RWPE2 (cell line): ENCODE data around the gene KMT2C.
"Not testable (repeated sequence)": the region's sequence is repeated elsewhere in the genome, so short reads cannot be mapped to it uniquely, and the experiment has no call there.

ENCODE experiments used
- ATAC-seq: fragments of 200-7000 bp; cut with Tn5 transposase; 3 replicates; pipeline ENCODE4 v1.9.1; 2021; ENCODE audit warnings: low read depth
- DNase-seq: peaks from one replicate; pipeline ENCODE4 v3.0.0-alpha.2; 2020; ENCODE audit warnings: low spot score
- H3K27ac ChIP-seq: fragments of 450-650 bp; 2 replicates; pipeline ENCODE4 v1.5.1; 2017; ENCODE audit warnings: mild to moderate bottlenecking; ENCODE audit not compliant: poor library complexity, severe bottlenecking
- H3K27me3 ChIP-seq: fragments of 250-450 bp; sonication (Bioruptor Pico); 2 replicates; pipeline ENCODE4 v1.5.1; 2021; ENCODE audit warnings: mild to moderate bottlenecking, moderate library complexity; ENCODE audit not compliant: insufficient read depth, poor library complexity, severe bottlenecking
- H3K36me3 ChIP-seq: fragments of 250-450 bp; sonication (Bioruptor Pico); 2 replicates; pipeline ENCODE4 v1.5.1; 2020; ENCODE audit warnings: low read depth, mild to moderate bottlenecking, moderate library complexity
- H3K4me1 ChIP-seq: fragments of 250-450 bp; sonication (Bioruptor Pico); 2 replicates; pipeline ENCODE4 v1.5.1; 2021; ENCODE audit warnings: mild to moderate bottlenecking, moderate library complexity; ENCODE audit not compliant: insufficient read depth, poor library complexity, severe bottlenecking
- H3K4me3 ChIP-seq: fragments of 250-450 bp; sonication (Bioruptor Pico); 2 replicates; pipeline ENCODE4 v1.5.1; 2021; ENCODE audit warnings: mild to moderate bottlenecking, moderate library complexity; ENCODE audit not compliant: severe bottlenecking
- H3K9me3 ChIP-seq: fragments of 250-450 bp; sonication (Bioruptor Pico); 2 replicates; pipeline ENCODE4 v1.5.1; 2021; ENCODE audit warnings: mild to moderate bottlenecking, moderate library complexity; ENCODE audit not compliant: severe bottlenecking
- CTCF ChIP-seq: fragments of 450-650 bp; IDR thresholded peaks from one replicate; pipeline ENCODE4 v1.5.1; 2017; ENCODE audit warnings: mild to moderate bottlenecking, moderate library complexity; ENCODE audit not compliant: poor library complexity, severe bottlenecking

Gene KMT2C

DNA sequence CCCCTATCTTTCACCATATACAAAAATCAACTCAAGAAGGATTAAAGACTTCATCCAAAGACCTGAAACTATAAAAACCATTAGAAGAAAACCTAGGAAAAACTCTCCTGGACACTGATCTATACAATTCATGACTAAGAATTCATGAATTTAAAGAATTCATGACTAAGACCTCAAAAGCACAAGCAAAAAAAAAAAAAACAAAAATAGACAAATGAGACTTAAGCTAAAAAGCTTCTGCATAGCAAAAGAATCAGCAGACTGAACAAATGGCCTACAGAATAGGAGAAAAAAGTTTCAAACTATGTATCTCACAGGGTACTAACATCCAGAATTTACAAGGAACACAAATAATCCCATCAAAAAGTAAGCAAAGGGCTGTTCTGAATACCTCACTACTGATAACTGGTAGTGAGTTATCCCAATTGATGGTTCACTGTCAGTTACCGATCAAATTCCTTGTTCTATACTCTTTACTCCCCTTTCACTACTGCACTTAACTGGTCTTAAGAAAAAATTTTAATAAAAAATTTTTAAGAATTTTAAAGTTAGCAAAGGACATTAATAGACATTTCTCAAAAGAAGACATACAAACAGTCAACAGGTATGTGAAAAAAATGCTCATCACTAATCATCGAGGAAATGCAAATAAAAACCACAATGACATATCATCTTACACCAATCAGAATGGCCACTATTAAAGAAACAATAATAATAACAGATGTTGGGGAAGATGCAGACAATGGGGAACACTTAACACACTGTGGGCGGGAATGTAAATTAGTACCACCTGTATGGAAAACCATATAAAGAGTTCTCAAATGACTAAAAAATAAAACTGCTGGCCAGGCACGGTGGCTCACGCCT is 33.2 kb downstream of the KMT2C start:
- Histone ChIP-seq H3K4me3 (no peak overlapping the region), H3K27ac (no peak overlapping the region), H3K27me3 (no peaks in the 10 kb centered on the region), H3K36me3 (no peaks in the 10 kb centered on the region), H3K9me3 (peaks cover 14% of the 10 kb centered on the region), H3K4me1 (peaks cover 4% of the 10 kb centered on the region)
- ATAC-seq (peak; percentile 38; the same call in 2 of the 3 replicates), DNase-seq (no peak)
- TF ChIP-seq CTCF, result no peak

DNA sequence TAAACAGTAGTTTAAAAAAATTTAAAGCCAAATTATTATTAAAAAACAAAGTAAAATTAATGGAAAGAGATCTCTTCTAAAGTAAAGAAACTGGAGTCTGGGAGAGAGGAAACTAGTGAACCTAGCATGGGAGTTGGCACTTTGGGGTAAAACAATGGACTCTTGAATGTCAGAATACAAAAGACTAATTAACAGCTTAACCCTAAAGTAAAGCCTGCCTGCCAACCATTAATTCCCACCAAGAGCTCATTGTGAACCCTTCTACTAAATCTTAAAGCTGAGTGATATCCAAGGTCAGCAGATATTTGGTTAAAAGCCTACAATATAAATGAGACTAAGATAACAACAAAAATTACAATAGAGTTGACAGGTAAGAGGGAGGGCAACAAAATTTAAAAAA is 36.5 kb downstream of the KMT2C start:
- Histone ChIP-seq H3K4me1 (peaks cover 4% of the 10 kb centered on the region), H3K36me3 (no peaks in the 10 kb centered on the region), H3K27ac (no peak overlapping the region), H3K4me3 (no peak overlapping the region), H3K9me3 (peaks cover 4% of the 10 kb centered on the region), H3K27me3 (no peaks in the 10 kb centered on the region)
- no peak for TF ChIP-seq CTCF
- ATAC-seq (no peak), DNase-seq (no peak)

GRCh38 chr7:152395112-152395511 is 40.7 kb downstream of the KMT2C start:
- no peak overlapping the region for H3K27ac ChIP-seq
- H3K9me3 ChIP-seq, result no peaks in the 10 kb centered on the region
- H3K27me3 ChIP-seq, result no peaks in the 10 kb centered on the region
- no peaks in the 10 kb centered on the region for H3K36me3 ChIP-seq
- TF ChIP-seq CTCF, result no peak
- no peak overlapping the region for H3K4me3 ChIP-seq
- DNase-seq, result no peak
- ATAC-seq, result 0 out of 3 replicates have a peak, but pooled peaks have one; percentile 35
- no peaks in the 10 kb centered on the region for H3K4me1 ChIP-seq

- not testable (repeated sequence) for DNase-seq, H3K36me3 ChIP-seq, H3K4me3 ChIP-seq, H3K27me3 ChIP-seq, H3K4me1 ChIP-seq, H3K27ac ChIP-seq, H3K9me3 ChIP-seq
- ATAC-seq, result peak; percentile 80
- TF ChIP-seq CTCF, result peak; percentile 24
Measured at GRCh38 chr7:152394214-152394613, 41.6 kb downstream of the KMT2C start.

- Histone ChIP-seq H3K4me3 (no peak overlapping the region), H3K4me1 (no peaks in the 10 kb centered on the region), H3K27ac (no peak overlapping the region), H3K9me3 (no peaks in the 10 kb centered on the region), H3K36me3 (no peaks in the 10 kb centered on the region), H3K27me3 (no peaks in the 10 kb centered on the region)
- no peak for ATAC-seq
- TF ChIP-seq CTCF, result no peak
- no peak for DNase-seq
Measured at GRCh38 chr7:152392254-152392653, 43.5 kb downstream of the KMT2C start.

GRCh38 chr7:152386136-152386764 is 49.6 kb downstream of the KMT2C start:
- not testable (repeated sequence) for H3K27me3 ChIP-seq, H3K9me3 ChIP-seq, H3K4me3 ChIP-seq, DNase-seq, H3K36me3 ChIP-seq, H3K27ac ChIP-seq
- peak; percentile 51 for ATAC-seq
- H3K4me1 ChIP-seq, result peaks cover 23% of the 10 kb centered on the region
